GM12878 (cell line): ENCODE measurements around the gene BRAF. TPM values are rescaled to one million over a fixed set of nuclear protein-coding genes. Genes with fewer than 3 reads are reported as not detected.

Experiments used
- ATAC-seq: fragments of 200-7000 bp; cut with Tn5 transposase; 3 replicates; pipeline ENCODE4 v1.9.1; 2020; ENCODE audit warnings: mild to moderate bottlenecking, moderate library complexity
- BruUV-seq: library from RNA; stranded (reverse); fragments of 400-500 nt; replicated peaks from 2 replicates; lab custom pipeline; 2021; lab: Mats Ljungman, UMichigan
- CTCF ChIA-PET: fragments of 300-600 bp; sonication (Branson Sonifier 250); formaldehyde crosslinking; extraction: SDS; loops from one replicate; lab custom pipeline; 2021; ENCODE audit warnings: inconsistent platforms; lab: Yijun Ruan, JAX
- POLR2A ChIA-PET: fragments of 350-600 bp; formaldehyde crosslinking; extraction: SDS; loops from one replicate; lab custom pipeline; 2021; ENCODE audit warnings: inconsistent platforms; lab: Charles Lee
- RAD21 ChIA-PET: fragments of 300-600 bp; sonication (Branson Sonifier 250); formaldehyde crosslinking; loops from one replicate; lab custom pipeline; 2023; ENCODE audit warnings: antibody characterized with exemption; ENCODE audit not compliant: unreplicated experiment; lab: Charles Lee
- SMC1A ChIA-PET: fragments of 300-600 bp; sonication (Branson Sonifier 250); formaldehyde crosslinking; loops from one replicate; lab custom pipeline; 2023; ENCODE audit not compliant: unreplicated experiment, uncharacterized antibody; lab: Charles Lee
- DNase-seq: peaks from one replicate; pipeline ENCODE4 v3.0.0-alpha.2; 2011; ENCODE audit warnings: low read depth, low spot score
- FAIRE-seq: peaks from 3 replicates; lab custom pipeline; 2011; peaks lifted over from hg19 to GRCh38; lab: Jason Lieb, UNC
- H2AFZ ChIP-seq: 2 replicates; pipeline ENCODE4 v1.6.0; 2011; ENCODE audit warnings: low read depth, low read length, control low read depth; ENCODE audit not compliant: control insufficient read depth
- H3K27ac ChIP-seq: 2 replicates; pipeline ENCODE4 v1.5.1; 2011; ENCODE audit warnings: control low read depth; ENCODE audit not compliant: control insufficient read depth, insufficient read depth
- H3K27me3 ChIP-seq, 2 experiments: replicated peaks in 1 of 2; 2 replicates each; pipeline versions ENCODE4 v1.6.0 to v1.6.1; 2011; ENCODE audit warnings: low read length in 1 of 2; ENCODE audit not compliant: control insufficient read depth in 2 of 2, insufficient read depth in 2 of 2
- H3K36me3 ChIP-seq, 2 experiments: 2 replicates each; pipeline ENCODE4 v1.5.1; 2011; ENCODE audit warnings: low read length in 1 of 2; ENCODE audit not compliant: control insufficient read depth in 2 of 2, insufficient read depth in 2 of 2
- H3K4me1 ChIP-seq: 2 replicates; pipeline ENCODE4 v1.6.1; 2011; ENCODE audit warnings: mild to moderate bottlenecking, low read length, moderate library complexity, mixed read lengths; ENCODE audit not compliant: control insufficient read depth, insufficient read depth
- H3K4me2 ChIP-seq: 2 replicates; pipeline ENCODE4 v1.6.0; 2011; ENCODE audit warnings: control low read depth; ENCODE audit not compliant: control insufficient read depth, insufficient read depth
- H3K4me3 ChIP-seq: fragments of 200-600 bp; sonication (generic); 2 replicates; pipeline ENCODE4 v1.5.1; 2016
- H3K79me2 ChIP-seq: 2 replicates; pipeline ENCODE4 v1.6.0; 2011; ENCODE audit warnings: low read length; ENCODE audit not compliant: control insufficient read depth, insufficient read depth
- H3K9ac ChIP-seq: 2 replicates; pipeline ENCODE4 v1.8.0; 2011; ENCODE audit warnings: low read length, control low read depth, mixed read lengths; ENCODE audit not compliant: control insufficient read depth, insufficient read depth
- H3K9me3 ChIP-seq: replicated peaks from 3 replicates; pipeline ENCODE4 v1.5.1; 2011; ENCODE audit warnings: mild to moderate bottlenecking, low read length; ENCODE audit not compliant: control insufficient read depth, insufficient read depth
- H4K20me1 ChIP-seq: 2 replicates; pipeline ENCODE4 v1.6.0; 2011; ENCODE audit not compliant: control insufficient read depth, insufficient read depth
- E2F8 ChIP-seq: fragments of 450-650 bp; IDR thresholded peaks from 2 replicates; pipeline ENCODE4 v1.6.1; 2018; ENCODE audit warnings: mild to moderate bottlenecking, low read depth, moderate library complexity; ENCODE audit not compliant: partially characterized antibody
- FOXM1 ChIP-seq: IDR thresholded peaks from 2 replicates; pipeline ENCODE4 v1.6.1; 2012; ENCODE audit warnings: low read depth, mild to moderate bottlenecking, inconsistent platforms, low read length, moderate library complexity
- NKRF ChIP-seq: fragments of 450-650 bp; conservative IDR thresholded peaks from 2 replicates; pipeline ENCODE4 v1.6.1; 2017; ENCODE audit warnings: mild to moderate bottlenecking, moderate library complexity
- SP1 ChIP-seq: IDR thresholded peaks from one replicate; pipeline ENCODE4 v1.6.1; 2011; ENCODE audit warnings: low read depth, low read length
- STAT1 ChIP-seq: fragments of 450-650 bp; conservative IDR thresholded peaks from 2 replicates; pipeline ENCODE4 v1.6.1; 2014; ENCODE audit warnings: antibody characterized with exemption, mild to moderate bottlenecking
- ZNF592 ChIP-seq: fragments of 450-650 bp; IDR thresholded peaks from 2 replicates; pipeline ENCODE4 v1.6.1; 2017; ENCODE audit warnings: mild to moderate bottlenecking, moderate library complexity
- WGBS: methylation state at CpG from one replicate; pipeline ENCODE4 v1.1.6; 2016; ENCODE audit warnings: low lambda C conversion rate; ENCODE audit not compliant: insufficient replicate concordance, insufficient coverage; ENCODE audit errors: missing lambda C conversion rate; 5-methylcytosine and 5-hydroxymethylcytosine counted together
- in situ Hi-C: fragments of 300-500 bp; cut with MboI; formaldehyde crosslinking; loops from 9 replicates; pipeline ENCODE4 v1.14.3; 2018; ENCODE audit warnings: mixed read lengths
- intact Hi-C: fragments of 100-400 bp; cut with micrococcal nuclease; formaldehyde crosslinking; loops from one replicate; pipeline ENCODE4 v1.14.2; 2022; ENCODE audit not compliant: unreplicated experiment
- polyA plus RNA-seq, 11 experiments: library from polyadenylated mRNA; depleted of rRNA in 4 of 11; unstranded in 6 of 11; stranded (reverse) in 5 of 11; fragments of >200 nt; fragmentation: Nextera tagmentation in 4 of 11; fragmentation: Illumina TruSeq in 1 of 11; extraction: Ambion mirVana in 4 of 11; extraction: Trizol in 1 of 11; gene quantifications; 1 replicate in 1 of 11; 2 replicates in 10 of 11; pipeline versions ENCODE4 v1.2.1 to v1.2.3, GENCODE V29; 2011 to 2016; ENCODE audit warnings: inconsistent platforms in 2 of 11, missing spikeins in 2 of 11, low read depth in 1 of 11
- total RNA-seq, 4 experiments: library from RNA; depleted of rRNA in 3 of 4; stranded (reverse); fragments of >200 nt in 3 of 4; fragmentation: Illumina TruSeq in 1 of 4; extraction: Trizol in 1 of 4; gene quantifications; 2 replicates each; pipeline versions ENCODE4 v1.2.1 to v1.2.3, GENCODE V29; 2013 to 2021

The BRAF gene
- total and polyA plus RNA-seq, 10 of the 15 experiments (the other 5 are each of a cell fraction or from before 2014, with no cell fraction given): 2.6 to 31.0 (median 10.6) TPM

GRCh38 chr7:140864732-140865131 lies 60.0 kb downstream of the BRAF start:
- DNase-seq: no peak
- H2AFZ ChIP-seq: no peak overlapping the region
- CTCF ChIA-PET: interaction anchor here (0.7 kb wide), 1 partner anchor 54 kb away, joined by 3 read pairs; no protein-coding TSS in a partner anchor
- no peak overlapping the region for H3K9ac ChIP-seq
- H3K79me2 ChIP-seq: peaks cover 4% of the 10 kb centered on the region
- H3K27ac ChIP-seq: no peak overlapping the region
- 90% methylated on average over 3 of the region's 3 CpGs for WGBS
- in situ Hi-C loops: no loop called here
- POLR2A ChIA-PET: interaction anchor here (0.6 kb wide), 1 partner anchor 54 kb away, joined by 3 read pairs; no protein-coding TSS in a partner anchor
- TF ChIP-seq FOXM1: no peak
- TF ChIP-seq NKRF: no peak
- no peak for TF ChIP-seq STAT1
- TF ChIP-seq SP1: no peak
- no peak for TF ChIP-seq E2F8
- no peak for TF ChIP-seq ZNF592
- TF ChIP-seq, all 136 proteins: peak for 0
- Histone ChIP-seq H3K4me3 (no peak overlapping the region), H3K9me3 (no peaks in the 10 kb centered on the region; the same call in 2 of the 3 replicates), H3K36me3 (peaks cover 0 to 1% of the 10 kb centered on the region in 2 experiments; a peak in 2 of 4 replicates), H3K4me1 (peaks cover 17% of the 10 kb centered on the region), H3K4me2 (no peak overlapping the region), H4K20me1 (no peaks in the 10 kb centered on the region), H3K27me3 (no peaks in the 10 kb centered on the region)
- ChIA-PET SMC1A (no interaction called here), RAD21 (no interaction called here)
- intact Hi-C loops: no loop called here
- no TSS peak for BruUV-seq
- ATAC-seq (no peak), FAIRE-seq (no peak)
